ENCODE measurements around the gene ZSWIM4. TPM values are rescaled to one million over a fixed set of nuclear protein-coding genes. Genes with fewer than 3 reads are reported as not detected.

ZSWIM4 gene
- total RNA-seq, 2 experiments from 2014 or later = 5.6 to 5.8 TPM

DNA sequence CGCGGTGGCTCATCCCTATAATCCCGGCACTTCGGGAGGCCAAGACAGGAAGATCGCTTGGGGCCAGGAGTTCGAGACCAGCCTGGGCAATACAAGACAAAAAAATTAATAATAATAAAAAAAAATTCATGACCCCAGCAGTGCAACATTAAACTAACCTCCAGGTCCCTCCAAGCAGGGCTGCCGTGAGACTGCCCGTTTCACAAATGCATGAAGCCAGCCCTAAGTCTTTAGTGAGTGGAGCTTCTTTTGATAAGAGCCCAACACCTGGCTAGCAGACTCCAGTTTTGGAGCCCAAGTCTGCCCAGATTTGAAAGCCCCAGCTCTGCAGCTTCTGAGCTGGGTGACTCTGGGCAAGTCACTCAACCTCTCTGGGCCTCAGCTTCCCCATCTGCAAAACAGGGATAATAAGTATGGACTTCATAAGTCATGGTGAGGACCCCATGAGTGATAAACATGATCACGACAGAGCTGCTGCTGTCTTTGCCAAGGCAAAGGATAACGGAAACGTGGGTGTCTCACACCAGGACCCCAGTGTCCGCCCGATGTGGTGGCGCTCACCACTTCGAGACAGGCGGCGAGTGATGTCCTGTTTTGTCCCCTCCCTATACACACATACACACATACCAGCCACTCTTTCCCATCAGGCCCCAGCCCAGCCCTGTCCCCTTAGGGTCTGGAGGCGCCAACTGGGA is 43.3 kb downstream of the ZSWIM4 start:
- POLR2A ChIA-PET = interaction anchor here (0.6 to 1.3 kb wide), 4 partner anchors 9 to 567 kb away, joined by 3 to 15 read pairs (median 3); no protein-coding TSS in a partner anchor
- peak overlapping the region; percentile 94 for H3K4me3 Mint-ChIP-seq
- ATAC-seq (no peak), DNase-seq (no peak)
- CTCF ChIA-PET = interaction anchor here (0.7 to 1.4 kb wide), 3 partner anchors 24 to 221 kb away, joined by 3 to 9 read pairs (median 3); partner anchors contain the start of gene C19orf53
- H3K9me3 Mint-ChIP-seq (ENCODE audit: low read depth) = no peaks in the 10 kb centered on the region
- intact Hi-C loops (cut with DNase I, micrococcal nuclease) = loop anchor here (1.0 to 5.0 kb wide), 7 partner anchors 9 to 686 kb away; partner anchors contain the start of genes ZSWIM4 (in 2 of the 2), C19orf53 (in 1 of the 2) and RFX1 (in 1 of the 2)
- H3K4me1 Mint-ChIP-seq = peaks cover 52% of the 10 kb centered on the region
- H3K27ac Mint-ChIP-seq = peak overlapping the region; percentile 95
- no peaks in the 10 kb centered on the region for H3K27me3 Mint-ChIP-seq
- peaks cover 48% of the 10 kb centered on the region for H3K36me3 Mint-ChIP-seq (ENCODE audit: low read depth)

DNA sequence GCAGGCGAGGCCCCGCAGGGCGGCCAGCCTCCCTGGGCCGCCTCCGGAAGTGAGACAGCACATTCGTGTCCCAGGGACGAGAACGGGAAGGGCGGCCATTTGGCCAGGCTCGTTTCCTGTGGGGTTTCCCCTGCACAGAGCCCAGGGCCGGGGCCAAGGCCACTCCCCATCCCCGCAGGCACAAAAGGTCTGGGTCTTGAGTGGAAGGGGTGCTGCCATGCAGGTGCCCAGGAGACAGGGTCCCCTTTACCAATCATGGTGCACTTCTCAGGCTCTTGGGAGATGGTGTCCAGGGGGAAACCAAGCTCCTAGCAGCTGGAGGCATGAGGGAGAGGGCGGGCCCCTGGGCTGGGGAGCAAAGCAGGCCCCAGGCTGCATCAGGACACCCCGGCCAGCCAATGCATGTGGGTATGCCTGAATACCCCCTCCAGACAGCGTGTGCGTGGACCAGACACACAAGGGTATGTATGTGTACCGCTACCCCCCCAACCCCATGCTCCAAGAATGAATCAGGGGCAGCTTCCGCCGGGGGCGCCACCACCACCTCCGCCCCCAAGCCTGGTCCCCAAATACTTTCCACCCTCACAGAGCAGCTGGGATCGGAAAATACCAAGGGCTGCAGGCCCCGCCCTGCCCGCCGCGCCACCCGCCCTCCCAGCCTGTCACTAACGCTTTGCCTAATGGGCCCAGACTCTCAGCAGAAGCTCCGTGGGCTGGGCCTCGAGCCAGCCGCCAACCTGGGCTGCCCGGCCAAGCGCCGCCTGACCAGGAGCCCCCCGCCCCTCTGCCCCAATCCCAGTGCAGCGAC is 44.1 kb downstream of the ZSWIM4 start:
- peak; percentile 96 for DNase-seq
- Mint-ChIP-seq H3K27ac (peak overlapping the region; percentile 95), H3K36me3 (ENCODE audit: low read depth) (peaks cover 43% of the 10 kb centered on the region), H3K27me3 (no peaks in the 10 kb centered on the region), H3K4me1 (peaks cover 54% of the 10 kb centered on the region), H3K9me3 (ENCODE audit: low read depth) (no peaks in the 10 kb centered on the region), H3K4me3 (peak overlapping the region; percentile 94)
- ATAC-seq = peak; percentile 68
- POLR2A ChIA-PET = interaction anchor here (0.7 to 1.3 kb wide), 3 partner anchors 8 to 568 kb away, joined by 3 to 6 read pairs (median 3); no protein-coding TSS in a partner anchor
- intact Hi-C loops (cut with DNase I, micrococcal nuclease) = loop anchor here (1.0 to 5.0 kb wide), 7 partner anchors 8 to 687 kb away; partner anchors contain the start of genes ZSWIM4 (in 2 of the 2), C19orf53 (in 1 of the 2) and RFX1 (in 1 of the 2)
- CTCF ChIA-PET = interaction anchor here (0.5 to 1.4 kb wide), 7 partner anchors 10 to 606 kb away, joined by 3 to 9 read pairs (median 3); partner anchors contain the start of gene C19orf53

DNA sequence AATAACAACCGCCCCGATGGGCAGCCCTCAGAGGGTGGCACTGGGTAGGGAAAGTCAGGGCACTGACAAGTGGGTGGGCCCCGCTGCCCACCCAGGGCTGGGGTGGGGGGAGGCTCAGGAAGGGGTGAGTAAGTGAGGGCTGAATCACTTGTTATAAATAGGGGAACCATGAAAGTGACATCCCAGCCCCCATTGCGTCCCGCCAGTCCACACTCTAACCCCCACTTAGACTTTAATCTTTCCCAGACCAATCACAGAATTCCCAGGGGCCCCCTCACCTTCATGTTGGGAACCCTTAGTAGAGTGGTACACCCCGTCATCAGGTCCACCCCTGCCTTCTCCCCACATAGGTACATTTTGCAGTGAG is 44.7 kb downstream of the ZSWIM4 start:
- H3K27me3 Mint-ChIP-seq = no peaks in the 10 kb centered on the region
- peak overlapping the region; percentile 93 for H3K27ac Mint-ChIP-seq
- peak; percentile 13 for ATAC-seq
- H3K4me1 Mint-ChIP-seq = peaks cover 57% of the 10 kb centered on the region
- ChIA-PET CTCF (interaction anchor here (0.7 to 1.4 kb wide), 5 partner anchors 10 to 110 kb away, joined by 3 to 9 read pairs (median 3); no protein-coding TSS in a partner anchor), POLR2A (interaction anchor here (1.0 to 1.3 kb wide), 2 partner anchors 7 to 21 kb away, joined by 3 to 6 read pairs; no protein-coding TSS in a partner anchor)
- no peaks in the 10 kb centered on the region for H3K9me3 Mint-ChIP-seq (ENCODE audit: low read depth)
- intact Hi-C loops (cut with DNase I, micrococcal nuclease) = loop anchor here (1.0 to 10.0 kb wide), 8 partner anchors 7 to 687 kb away; partner anchors contain the start of genes ZSWIM4 (in 2 of the 2), C19orf53 (in 1 of the 2), IER2 (in 1 of the 2) and RFX1 (in 1 of the 2)
- DNase-seq = no peak
- peaks cover 41% of the 10 kb centered on the region for H3K36me3 Mint-ChIP-seq (ENCODE audit: low read depth)
- peak overlapping the region; percentile 94 for H3K4me3 Mint-ChIP-seq

GRCh38 chr19:13840305-13841085 is 45.3 kb downstream of the ZSWIM4 start:
- DNase-seq = peak; percentile 68

DNA sequence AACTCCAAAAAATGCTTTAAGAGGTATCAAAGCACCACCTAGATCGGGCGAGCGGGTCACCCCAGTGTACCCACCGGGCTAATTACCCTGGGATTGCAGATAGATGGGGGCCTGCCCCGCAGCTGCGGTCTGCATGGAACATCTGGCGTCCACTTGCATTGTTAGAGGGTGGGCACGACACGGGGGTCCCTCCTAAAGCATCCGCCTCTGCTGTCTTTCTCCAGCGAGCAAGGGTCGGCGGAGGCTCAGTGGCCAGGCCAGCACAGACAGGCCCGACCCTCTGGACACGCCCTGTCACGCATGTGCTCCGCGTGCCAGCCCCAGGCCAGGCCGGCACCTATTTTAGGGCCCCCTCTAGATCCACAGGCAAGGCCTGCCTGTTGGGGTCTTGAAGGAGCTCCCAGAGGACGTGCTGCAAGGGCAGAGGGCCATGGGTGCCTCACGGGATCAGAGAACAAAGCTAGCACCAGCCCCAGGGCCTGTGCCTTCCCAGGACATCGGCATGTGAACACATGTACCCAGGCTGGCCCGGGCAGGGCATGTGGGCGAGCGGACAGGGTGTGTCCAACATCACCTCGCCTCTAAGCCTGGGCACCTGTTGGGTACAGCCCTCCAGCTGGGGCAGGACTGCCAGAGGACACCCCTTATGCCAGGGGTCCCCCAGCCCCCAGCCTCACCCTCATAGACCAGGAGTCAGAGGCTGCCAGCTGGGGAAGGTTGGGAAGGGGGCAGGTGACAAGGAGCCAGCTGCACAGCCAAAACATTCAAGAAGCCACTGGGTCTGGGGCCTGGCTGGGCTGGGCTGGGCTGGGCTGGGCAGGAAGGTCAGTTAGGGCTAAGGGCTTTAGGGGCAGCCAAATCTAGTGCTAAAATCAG is 46.1 kb downstream of the ZSWIM4 start:
- ATAC-seq = no peak
- ChIA-PET POLR2A (interaction anchor here (1.1 kb wide), 1 partner anchor 21 kb away, joined by 3 read pairs; no protein-coding TSS in a partner anchor), CTCF (no interaction called here)
- peak overlapping the region; percentile 94 for H3K4me3 Mint-ChIP-seq
- intact Hi-C loops (cut with DNase I, micrococcal nuclease) = loop anchor here in 1 of 2 experiments (10.0 kb wide), 1 partner anchor 687 kb away; the partner anchor contains the start of genes IER2 and STX10
- peaks cover 32% of the 10 kb centered on the region for H3K36me3 Mint-ChIP-seq (ENCODE audit: low read depth)
- H3K27me3 Mint-ChIP-seq = no peaks in the 10 kb centered on the region
- peak; percentile 61 for DNase-seq
- no peaks in the 10 kb centered on the region for H3K9me3 Mint-ChIP-seq (ENCODE audit: low read depth)
- peak overlapping the region; percentile 93 for H3K27ac Mint-ChIP-seq
- peaks cover 59% of the 10 kb centered on the region for H3K4me1 Mint-ChIP-seq

More at GRCh38 chr19:13840305-13841085, 45.3 kb downstream of the ZSWIM4 start:
- ChIA-PET POLR2A (interaction anchor here (1.0 kb wide), 1 partner anchor 21 kb away, joined by 6 read pairs; no protein-coding TSS in a partner anchor), CTCF (interaction anchor here (1.4 kb wide), 2 partner anchors 18 to 22 kb away, joined by 3 to 9 read pairs; no protein-coding TSS in a partner anchor)
- peaks cover 36% of the 10 kb centered on the region for H3K36me3 Mint-ChIP-seq (ENCODE audit: low read depth)
- H3K4me1 Mint-ChIP-seq = peaks cover 58% of the 10 kb centered on the region
- H3K27me3 Mint-ChIP-seq = no peaks in the 10 kb centered on the region
- intact Hi-C loops (cut with DNase I, micrococcal nuclease) = loop anchor here in 1 of 2 experiments (10.0 kb wide), 1 partner anchor 686 kb away; the partner anchor contains the start of genes IER2 and STX10
- H3K9me3 Mint-ChIP-seq (ENCODE audit: low read depth) = no peaks in the 10 kb centered on the region
- H3K27ac Mint-ChIP-seq = peak overlapping the region; percentile 93
- ATAC-seq = no peak
- peak overlapping the region; percentile 94 for H3K4me3 Mint-ChIP-seq

GRCh38 chr19:13841962-13842290 is 46.7 kb downstream of the ZSWIM4 start:
- Mint-ChIP-seq H3K4me3 (peak overlapping the region; percentile 94), H3K4me1 (peaks cover 60% of the 10 kb centered on the region), H3K27ac (peak overlapping the region; percentile 93), H3K36me3 (ENCODE audit: low read depth) (peaks cover 32% of the 10 kb centered on the region), H3K27me3 (no peaks in the 10 kb centered on the region), H3K9me3 (ENCODE audit: low read depth) (no peaks in the 10 kb centered on the region)
- ChIA-PET POLR2A (interaction anchor here (1.1 kb wide), 1 partner anchor 20 kb away, joined by 3 read pairs; no protein-coding TSS in a partner anchor), CTCF (no interaction called here)
- DNase-seq (no peak), ATAC-seq (no peak)
- intact Hi-C loops (cut with DNase I, micrococcal nuclease) = loop anchor here (2.0 to 10.0 kb wide), 3 partner anchors 677 to 1053 kb away; partner anchors contain the start of genes DNAJB1 (in 1 of the 2), IER2 (in 1 of the 2) and STX10 (in 1 of the 2)

DNA sequence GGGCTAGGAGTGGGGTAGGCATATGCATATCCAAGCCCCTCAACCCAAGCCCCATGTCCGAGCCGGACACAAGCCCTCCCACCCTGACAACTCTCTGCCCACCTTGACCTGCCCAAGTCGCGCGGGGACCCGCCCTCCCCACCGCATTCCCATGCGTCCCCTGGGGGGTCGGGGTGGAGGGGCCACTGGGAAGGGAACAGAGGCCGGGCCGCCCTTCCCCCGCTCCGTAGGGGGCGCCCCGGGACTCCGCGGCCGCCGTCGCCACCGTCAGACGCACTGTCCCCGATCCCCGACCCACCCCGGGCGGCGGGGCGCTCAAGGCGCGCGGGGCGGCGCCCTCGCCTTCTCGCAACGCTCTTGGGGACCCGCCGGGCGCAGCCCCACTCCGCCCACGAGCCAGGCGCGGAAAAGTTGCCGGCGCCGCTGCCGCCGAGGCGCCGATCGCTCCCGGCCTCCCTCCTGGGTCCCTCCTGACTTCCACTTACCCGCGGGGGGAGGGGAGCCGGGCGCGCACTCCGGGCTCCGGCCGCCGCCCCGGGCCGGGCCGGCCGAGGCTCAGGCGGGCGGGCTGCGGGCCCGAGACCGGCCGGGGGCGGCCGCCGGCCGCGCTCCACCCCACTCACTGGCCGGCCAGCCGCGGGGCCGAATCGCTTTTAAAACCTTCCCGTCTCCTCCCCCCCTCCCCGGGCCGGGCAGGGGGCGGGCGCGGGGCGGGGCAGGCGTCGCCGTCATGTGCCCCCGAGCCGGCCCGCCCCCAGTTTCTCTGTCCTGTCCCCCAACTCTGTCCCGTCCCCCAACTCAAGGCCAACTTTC is 47.3 kb downstream of the ZSWIM4 start:
- Mint-ChIP-seq H3K9me3 (ENCODE audit: low read depth) (no peaks in the 10 kb centered on the region), H3K36me3 (ENCODE audit: low read depth) (peaks cover 28% of the 10 kb centered on the region), H3K27ac (peak overlapping the region; percentile 93), H3K4me3 (peak overlapping the region; percentile 94), H3K4me1 (peaks cover 56% of the 10 kb centered on the region), H3K27me3 (no peaks in the 10 kb centered on the region)
- POLR2A ChIA-PET = interaction anchor here (1.1 kb wide), 1 partner anchor 19 kb away, joined by 3 read pairs; no protein-coding TSS in a partner anchor
- DNase-seq (peak; percentile 77), ATAC-seq (no peak)
- CTCF ChIA-PET = no interaction called here
- intact Hi-C loops (cut with DNase I, micrococcal nuclease) = loop anchor here (2.0 to 10.0 kb wide), 3 partner anchors 676 to 1054 kb away; partner anchors contain the start of genes DNAJB1 (in 1 of the 2), IER2 (in 1 of the 2) and STX10 (in 1 of the 2)

DNA sequence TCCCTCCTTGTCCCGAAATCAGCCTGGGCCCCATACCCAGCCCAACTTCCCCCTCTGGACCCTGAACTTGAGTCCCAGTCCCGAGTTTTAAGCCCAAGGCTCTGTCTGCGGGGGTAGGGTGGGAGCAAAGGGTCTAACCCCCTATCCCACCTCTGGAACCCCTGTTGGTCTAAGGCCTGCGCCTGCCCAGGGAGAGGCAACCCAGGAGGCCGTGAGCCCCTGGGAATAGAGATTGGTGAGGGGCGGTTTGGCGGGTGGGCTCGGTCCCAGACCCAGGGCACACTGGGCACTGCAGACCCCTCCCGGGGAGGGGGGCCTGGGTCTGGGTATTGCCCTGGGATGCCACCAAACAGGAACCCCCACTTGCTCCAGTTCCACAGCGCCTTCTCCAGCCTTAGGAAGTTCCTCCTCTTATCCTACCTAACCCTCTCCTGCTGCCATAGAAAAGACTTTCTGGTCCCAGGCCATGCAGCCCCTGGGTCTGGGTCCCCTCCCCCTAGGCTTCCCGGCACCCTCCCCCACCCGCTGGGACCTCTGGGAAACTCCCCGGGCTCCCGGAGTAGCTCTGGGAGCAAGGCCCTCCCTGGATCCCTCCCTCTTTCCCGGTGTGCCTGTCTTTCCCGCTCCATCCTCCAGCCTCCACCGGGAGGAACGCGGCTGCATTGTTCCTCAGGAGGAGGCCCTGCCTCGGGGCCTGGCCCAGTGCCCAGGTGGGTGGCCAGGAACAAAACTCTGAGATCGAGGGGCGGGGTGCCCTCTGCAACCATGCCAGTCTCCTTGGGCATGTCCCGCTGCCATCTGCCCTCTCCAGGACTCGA is 48.1 kb downstream of the ZSWIM4 start:
- intact Hi-C loops (cut with DNase I, micrococcal nuclease) = loop anchor here (2.0 to 10.0 kb wide), 3 partner anchors 675 to 1055 kb away; partner anchors contain the start of genes DNAJB1 (in 1 of the 2), IER2 (in 1 of the 2) and STX10 (in 1 of the 2)
- Mint-ChIP-seq H3K9me3 (ENCODE audit: low read depth) (no peaks in the 10 kb centered on the region), H3K36me3 (ENCODE audit: low read depth) (peaks cover 26% of the 10 kb centered on the region), H3K27ac (peak overlapping the region; percentile 93), H3K4me1 (peaks cover 54% of the 10 kb centered on the region), H3K4me3 (peak overlapping the region; percentile 94), H3K27me3 (no peaks in the 10 kb centered on the region)
- ATAC-seq = no peak
- DNase-seq = no peak
- ChIA-PET CTCF (no interaction called here), POLR2A (no interaction called here)
